SK-N-SH treated with all-trans-retinoic acid at 6 μM for 48 hours (cell line): ENCODE measurements around the gene CRAMP1.

Experiments used
- ARNTL ChIP-seq: fragments of 450-650 bp; formaldehyde crosslinking; IDR thresholded peaks from 2 replicates; pipeline ENCODE4 v1.5.0; 2020; ENCODE audit warnings: low read depth, mild to moderate bottlenecking, moderate library complexity, borderline replicate concordance
- BACH2 ChIP-seq: fragments of 250-450 bp; sonication (Bioruptor Pico); IDR thresholded peaks from 2 replicates; pipeline ENCODE4 v1.9.0; 2021; ENCODE audit warnings: mild to moderate bottlenecking, borderline replicate concordance
- GLIS3 ChIP-seq: fragments of 250-450 bp; sonication (Bioruptor Pico); IDR thresholded peaks from 2 replicates; pipeline ENCODE4 v1.5.0; 2020; ENCODE audit warnings: mild to moderate bottlenecking, moderate library complexity
- ISL1 ChIP-seq: fragments of 250-450 bp; sonication (Bioruptor Pico); IDR thresholded peaks from 2 replicates; pipeline ENCODE4 v2.1.2; 2022; ENCODE audit warnings: mild to moderate bottlenecking, moderate library complexity
- PPARA ChIP-seq: fragments of 250-450 bp; sonication (Bioruptor Pico); IDR thresholded peaks from 2 replicates; pipeline ENCODE4 v1.5.0; 2020; ENCODE audit warnings: mild to moderate bottlenecking, borderline replicate concordance
- SNAI2 ChIP-seq: fragments of 250-450 bp; sonication (Bioruptor Pico); IDR thresholded peaks from 2 replicates; pipeline ENCODE4 v1.5.0; 2020; ENCODE audit warnings: mild to moderate bottlenecking, moderate library complexity
- ZC3H10 ChIP-seq: fragments of 250-450 bp; sonication (Bioruptor Pico); IDR thresholded peaks from 2 replicates; pipeline ENCODE4 v1.5.1; 2021; ENCODE audit warnings: mild to moderate bottlenecking, moderate library complexity
- ZFP3 ChIP-seq: fragments of 250-450 bp; sonication (Bioruptor Pico); IDR thresholded peaks from 2 replicates; pipeline ENCODE4 v1.5.0; 2020; ENCODE audit warnings: mild to moderate bottlenecking, moderate library complexity
- ZFP30 ChIP-seq: fragments of 450-650 bp; formaldehyde crosslinking; IDR thresholded peaks from 2 replicates; pipeline ENCODE4 v1.5.0; 2022; ENCODE audit warnings: mild to moderate bottlenecking, moderate library complexity
- ZNF8 ChIP-seq: fragments of 450-650 bp; formaldehyde crosslinking; IDR thresholded peaks from 2 replicates; pipeline ENCODE4 v1.5.0; 2020; ENCODE audit warnings: mild to moderate bottlenecking, moderate library complexity
- TF ChIP-seq, protein P1 (sequence below): fragments of 250-450 bp; sonication (Bioruptor Pico); IDR thresholded peaks from 2 replicates; pipeline ENCODE4 v1.8.0; 2020; ENCODE audit warnings: mild to moderate bottlenecking, moderate library complexity, borderline replicate concordance

DNA sequence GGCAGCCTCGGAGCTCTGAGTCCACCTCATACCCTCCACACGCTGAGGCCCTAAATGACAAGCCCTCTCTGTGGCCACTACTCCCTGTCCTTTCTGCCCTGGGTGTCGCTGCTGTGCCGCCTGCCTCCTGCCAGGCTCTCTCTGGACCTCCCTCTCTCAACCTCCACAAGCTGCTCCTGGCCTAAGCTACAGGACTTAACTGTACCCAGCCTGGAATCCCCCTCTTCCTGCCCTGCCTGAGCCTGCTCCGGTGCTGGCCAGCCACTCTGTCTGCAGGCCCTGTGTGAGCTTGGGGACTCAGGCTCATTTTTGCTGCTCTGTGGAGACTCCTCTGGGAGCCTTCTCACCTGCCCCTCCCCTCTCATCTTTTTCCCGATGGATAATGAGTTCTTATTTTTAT is 21.8 kb upstream of the CRAMP1 start:
- TF ChIP-seq, protein P1, sequence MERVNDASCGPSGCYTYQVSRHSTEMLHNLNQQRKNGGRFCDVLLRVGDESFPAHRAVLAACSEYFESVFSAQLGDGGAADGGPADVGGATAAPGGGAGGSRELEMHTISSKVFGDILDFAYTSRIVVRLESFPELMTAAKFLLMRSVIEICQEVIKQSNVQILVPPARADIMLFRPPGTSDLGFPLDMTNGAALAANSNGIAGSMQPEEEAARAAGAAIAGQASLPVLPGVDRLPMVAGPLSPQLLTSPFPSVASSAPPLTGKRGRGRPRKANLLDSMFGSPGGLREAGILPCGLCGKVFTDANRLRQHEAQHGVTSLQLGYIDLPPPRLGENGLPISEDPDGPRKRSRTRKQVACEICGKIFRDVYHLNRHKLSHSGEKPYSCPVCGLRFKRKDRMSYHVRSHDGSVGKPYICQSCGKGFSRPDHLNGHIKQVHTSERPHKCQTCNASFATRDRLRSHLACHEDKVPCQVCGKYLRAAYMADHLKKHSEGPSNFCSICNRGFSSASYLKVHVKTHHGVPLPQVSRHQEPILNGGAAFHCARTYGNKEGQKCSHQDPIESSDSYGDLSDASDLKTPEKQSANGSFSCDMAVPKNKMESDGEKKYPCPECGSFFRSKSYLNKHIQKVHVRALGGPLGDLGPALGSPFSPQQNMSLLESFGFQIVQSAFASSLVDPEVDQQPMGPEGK (CRISPR knock-in tag), result no peak
- TF ChIP-seq BACH2 (CRISPR knock-in tag) (no peak), ZC3H10 (CRISPR knock-in tag) (no peak), ARNTL (CRISPR knock-in tag) (no peak), ZFP3 (CRISPR knock-in tag) (no peak), ZFP30 (CRISPR knock-in tag) (no peak), SNAI2 (CRISPR knock-in tag) (no peak), GLIS3 (CRISPR knock-in tag) (no peak), ZNF8 (no peak), ISL1 (CRISPR knock-in tag) (no peak), PPARA (CRISPR knock-in tag) (no peak)
